Neuronal stem cell (in vitro differentiated cells): ENCODE data around the gene PDE1C.

ENCODE experiments used
- DNase-seq: peaks from one replicate; pipeline ENCODE4 v3.0.0-alpha.2; 2013; ENCODE audit warnings: low spot score
- H2AFZ ChIP-seq: one replicate; pipeline ENCODE4 v1.6.1; 2013; ENCODE audit warnings: mild to moderate bottlenecking, low read length, inconsistent platforms
- H2AK5ac ChIP-seq: 2 replicates; pipeline ENCODE4 v1.6.1; 2013; ENCODE audit warnings: low read depth, mild to moderate bottlenecking, inconsistent platforms, low read length, moderate library complexity, mixed read lengths
- H2BK120ac ChIP-seq: 2 replicates; pipeline ENCODE4 v1.6.1; 2013; ENCODE audit warnings: low read depth, mild to moderate bottlenecking, inconsistent platforms, low read length, moderate library complexity, mixed read lengths
- H2BK12ac ChIP-seq: one replicate; pipeline ENCODE4 v1.6.1; 2013; ENCODE audit warnings: low read length, inconsistent platforms
- H2BK15ac ChIP-seq: 2 replicates; pipeline ENCODE4 v1.6.1; 2013; ENCODE audit warnings: mild to moderate bottlenecking, low read length, inconsistent platforms, mixed read lengths
- H2BK5ac ChIP-seq: one replicate; pipeline ENCODE4 v1.6.1; 2013; ENCODE audit warnings: inconsistent platforms, mild to moderate bottlenecking, low read length, moderate library complexity
- H3K14ac ChIP-seq: one replicate; pipeline ENCODE4 v1.6.1; 2013; ENCODE audit warnings: low read length, inconsistent platforms
- H3K18ac ChIP-seq: 2 replicates; pipeline ENCODE4 v1.6.1; 2013; ENCODE audit warnings: low read length, inconsistent platforms
- H3K23ac ChIP-seq: 2 replicates; pipeline ENCODE4 v1.6.1; 2013; ENCODE audit warnings: low read depth, mild to moderate bottlenecking, mixed read lengths, low read length, inconsistent platforms; ENCODE audit not compliant: poor library complexity
- H3K27ac ChIP-seq: replicated peaks from 3 replicates; pipeline ENCODE4 v1.5.1; 2013; ENCODE audit warnings: low read length, inconsistent platforms
- H3K27me3 ChIP-seq, 3 experiments: 2 replicates each; pipeline ENCODE4 v1.6.1; 2013; ENCODE audit warnings: low read length in 3 of 3, mild to moderate bottlenecking in 2 of 3, inconsistent platforms in 1 of 3, low read depth in 1 of 3, mixed read lengths in 1 of 3, moderate library complexity in 1 of 3; ENCODE audit not compliant: control insufficient read depth in 3 of 3, insufficient read depth in 3 of 3
- H3K36me3 ChIP-seq, 2 donors: replicated peaks in 1 of 2; 2 replicates each; pipeline ENCODE4 v1.6.1; 2013; ENCODE audit warnings: low read length in 2 of 2; ENCODE audit not compliant: control insufficient read depth in 2 of 2, insufficient read depth in 2 of 2
- H3K4ac ChIP-seq: 2 replicates; pipeline ENCODE4 v1.6.1; 2013; ENCODE audit warnings: inconsistent platforms, mild to moderate bottlenecking, low read length, moderate library complexity
- H3K4me1 ChIP-seq, 2 donors: 1 replicate in 1 of 2; 2 replicates in 1 of 2; pipeline ENCODE4 v1.6.1; 2013; ENCODE audit warnings: low read length in 2 of 2, low read depth in 1 of 2; ENCODE audit not compliant: control insufficient read depth in 2 of 2, insufficient read depth in 1 of 2
- H3K4me2 ChIP-seq: one replicate; pipeline ENCODE4 v1.6.1; 2013; ENCODE audit warnings: mild to moderate bottlenecking, low read length, inconsistent platforms; ENCODE audit not compliant: insufficient read depth, poor library complexity, severe bottlenecking
- H3K4me3 ChIP-seq, 2 donors: 2 replicates each; pipeline ENCODE4 v1.5.1; 2013; ENCODE audit warnings: low read length in 2 of 2, mild to moderate bottlenecking in 2 of 2, inconsistent platforms in 1 of 2, moderate library complexity in 1 of 2
- H3K79me1 ChIP-seq: one replicate; pipeline ENCODE4 v1.6.1; 2013; ENCODE audit warnings: low read depth, mild to moderate bottlenecking, inconsistent platforms, low read length, moderate library complexity
- H3K9ac ChIP-seq: one replicate; pipeline ENCODE4 v1.6.1; 2013; ENCODE audit warnings: mild to moderate bottlenecking, low read depth, low read length, inconsistent platforms; ENCODE audit not compliant: poor library complexity
- H3K9me3 ChIP-seq, 2 donors: replicated peaks in 1 of 2; 2 replicates each; pipeline versions ENCODE3 to v1.6.1; 2013; ENCODE audit warnings: low read length in 2 of 2, mild to moderate bottlenecking in 2 of 2, inconsistent platforms in 1 of 2, low read depth in 1 of 2, mixed read lengths in 1 of 2, moderate library complexity in 1 of 2; ENCODE audit not compliant: control insufficient read depth in 2 of 2, insufficient read depth in 1 of 2
- H4K8ac ChIP-seq: one replicate; pipeline ENCODE4 v1.6.1; 2013; ENCODE audit warnings: low read depth, mild to moderate bottlenecking, inconsistent platforms, low read length, moderate library complexity
- H4K91ac ChIP-seq: one replicate; pipeline ENCODE4 v1.6.1; 2013; ENCODE audit warnings: low read length, low read depth, mild to moderate bottlenecking, inconsistent platforms; ENCODE audit not compliant: poor library complexity
- WGBS, 2 donors: extraction: QIAGEN DNeasy Blood & Tissue Kit; methylation state at CpG; one replicate each; pipeline ENCODE4 v1.1.7; 2013; ENCODE audit warnings: missing lambda C conversion rate in 2 of 2, mixed read lengths in 1 of 2; ENCODE audit not compliant: insufficient read length in 2 of 2, insufficient replicate concordance in 1 of 2; ENCODE audit errors: extremely low coverage in 2 of 2; 5-methylcytosine and 5-hydroxymethylcytosine counted together

Gene PDE1C

DNA sequence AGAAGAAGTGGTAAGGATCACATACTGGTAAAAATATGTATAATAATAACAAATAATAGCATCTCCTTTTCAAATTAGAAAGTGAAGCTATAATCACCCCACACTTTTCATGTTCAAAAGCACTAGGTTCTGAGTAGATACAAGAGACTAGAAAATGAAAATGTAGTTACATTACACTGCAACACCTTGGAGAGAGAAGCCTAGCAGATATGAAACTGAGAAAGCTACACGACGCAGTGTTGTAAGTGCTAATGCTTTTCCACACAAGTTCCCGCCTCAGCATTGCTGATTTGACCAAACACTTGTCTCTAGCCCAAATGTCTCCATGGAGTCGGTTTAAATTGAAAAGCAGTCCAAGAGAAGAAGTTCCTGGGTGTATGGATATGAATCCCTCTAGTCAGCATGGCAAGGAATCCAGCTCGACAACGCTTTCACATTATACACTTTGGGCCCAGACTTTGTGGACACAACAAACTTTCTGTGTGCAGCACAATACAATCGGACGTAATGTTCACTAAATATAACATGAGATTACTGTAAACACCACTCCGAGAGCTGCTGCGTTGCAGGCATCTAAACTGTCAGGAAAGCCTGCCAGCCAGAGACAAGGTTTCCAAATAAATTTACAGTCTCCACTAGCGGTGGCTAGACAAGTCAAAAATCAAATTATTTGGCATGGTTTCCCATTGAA, 1.7 kb downstream of the PDE1C start:
- Histone ChIP-seq H3K4me2 (no peak overlapping the region), H2BK12ac (no peak overlapping the region), H3K23ac (no peak overlapping the region), H3K9me3 (no peaks in the 10 kb centered on the region), H2AK5ac (no peak overlapping the region), H3K4ac (no peak overlapping the region), H3K18ac (no peak overlapping the region), H4K8ac (no peak overlapping the region), H3K36me3 (no peaks in the 10 kb centered on the region), H3K4me1 (peaks cover 2% of the 10 kb centered on the region in 2 donors), H2BK15ac (no peak overlapping the region), H2BK120ac (no peak overlapping the region), H3K27ac (no peak overlapping the region), H3K27me3 (peaks cover 0 to 50% (median 35%) of the 10 kb centered on the region in 3 experiments), H4K91ac (no peak overlapping the region), H3K9ac (no peak overlapping the region), H2BK5ac (no peak overlapping the region), H2AFZ (no peak overlapping the region), H3K79me1 (no peaks in the 10 kb centered on the region), H3K14ac (no peak overlapping the region), H3K4me3 (no peak overlapping the region)
- no CpG with 5 or more reads among the region's 11 CpGs for WGBS, 2 donors
- no peak for DNase-seq

DNA sequence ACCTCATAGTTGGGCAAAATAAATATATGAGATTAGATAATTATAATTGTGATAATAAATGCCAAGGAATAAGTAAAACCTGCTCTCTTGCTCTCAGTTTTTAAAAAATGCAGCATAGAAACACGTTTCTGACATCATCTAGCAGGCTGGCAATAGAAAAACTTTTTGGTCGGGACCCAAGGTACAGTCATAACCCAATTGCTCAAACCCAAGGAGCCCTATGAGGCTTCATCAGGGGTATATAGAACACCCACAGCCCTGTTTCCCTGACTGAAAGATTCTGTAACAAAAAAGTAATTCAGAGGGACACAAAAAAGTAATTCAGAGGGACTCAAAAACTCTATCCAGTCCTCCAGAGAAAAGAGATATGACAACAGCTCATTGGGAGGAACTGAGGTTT, 3.8 kb downstream of the PDE1C start:
- Histone ChIP-seq H2AK5ac (no peak overlapping the region), H3K23ac (no peak overlapping the region), H3K9me3 (no peaks in the 10 kb centered on the region), H4K91ac (no peak overlapping the region), H2BK5ac (no peak overlapping the region), H3K27me3 (peaks cover 0 to 36% (median 27%) of the 10 kb centered on the region in 3 experiments), H2BK120ac (no peak overlapping the region), H2AFZ (no peak overlapping the region), H3K27ac (no peak overlapping the region), H3K36me3 (no peaks in the 10 kb centered on the region), H2BK15ac (no peak overlapping the region), H3K4ac (no peak overlapping the region), H4K8ac (no peak overlapping the region), H3K4me3 (no peak overlapping the region), H3K4me1 (peaks cover under 1 to 2% of the 10 kb centered on the region in 2 donors), H3K18ac (no peak overlapping the region), H2BK12ac (no peak overlapping the region), H3K14ac (no peak overlapping the region), H3K79me1 (no peaks in the 10 kb centered on the region), H3K4me2 (no peak overlapping the region), H3K9ac (no peak overlapping the region)
- WGBS, 2 donors, result no CpG with 5 or more reads among the region's 2 CpGs
- no peak for DNase-seq

DNA sequence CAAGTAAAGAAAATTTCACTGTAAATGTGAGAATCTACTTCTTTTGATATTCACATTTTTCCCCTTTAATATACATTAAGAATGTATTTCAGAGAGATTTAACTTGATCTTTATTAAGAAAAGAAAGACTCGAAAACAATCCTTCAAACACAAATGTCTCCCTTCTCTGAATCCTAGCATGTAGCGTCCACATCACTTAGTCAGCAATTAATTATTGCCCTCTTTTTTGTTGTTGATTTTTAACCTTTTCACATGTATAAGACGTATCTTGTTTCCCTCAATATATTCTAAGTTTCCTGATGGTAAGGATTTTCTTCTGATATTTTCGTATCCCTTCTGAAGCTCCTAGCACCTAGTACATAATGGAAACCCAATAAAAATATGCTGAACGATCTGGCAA, 6.6 kb downstream of the PDE1C start:
- Histone ChIP-seq H3K79me1 (no peaks in the 10 kb centered on the region), H2BK120ac (no peak overlapping the region), H3K4me3 (no peak overlapping the region), H3K4me2 (no peak overlapping the region), H3K4ac (no peak overlapping the region), H2AFZ (no peak overlapping the region), H3K23ac (no peak overlapping the region), H3K36me3 (no peaks in the 10 kb centered on the region), H3K14ac (no peak overlapping the region), H3K18ac (no peak overlapping the region), H2BK15ac (no peak overlapping the region), H3K27me3 (peaks cover 0 to 8% (median 2%) of the 10 kb centered on the region in 3 experiments), H3K9me3 (no peaks in the 10 kb centered on the region), H2BK5ac (no peak overlapping the region), H3K9ac (no peak overlapping the region), H4K91ac (no peak overlapping the region), H3K4me1 (peaks cover 0 to 2% of the 10 kb centered on the region in 2 donors), H2BK12ac (no peak overlapping the region), H3K27ac (no peak overlapping the region), H2AK5ac (no peak overlapping the region), H4K8ac (no peak overlapping the region)
- DNase-seq, result no peak
- no CpG with 5 or more reads among the region's 5 CpGs for WGBS, 2 donors

DNA sequence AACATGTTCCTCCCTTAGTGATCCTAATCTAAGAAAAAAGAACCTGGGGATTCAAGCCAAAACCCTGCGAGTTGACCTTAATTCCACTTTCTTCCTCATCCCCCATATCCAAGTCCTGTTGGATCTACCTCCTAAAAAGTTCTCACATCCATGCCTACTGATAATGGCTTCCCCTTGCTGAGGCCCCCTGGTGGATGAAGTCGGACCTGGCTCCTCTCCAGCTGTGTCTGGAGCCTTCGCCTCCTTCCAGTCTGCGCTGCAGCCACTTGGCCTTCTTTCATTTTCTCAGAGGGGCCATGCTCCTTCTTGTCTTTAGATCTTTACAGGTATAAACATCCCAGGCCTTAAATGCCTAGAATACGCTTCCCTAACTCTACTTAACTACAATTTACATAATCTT, 8.1 kb downstream of the PDE1C start:
- H3K79me1 ChIP-seq, result no peaks in the 10 kb centered on the region
- no peak overlapping the region for H3K4me2 ChIP-seq
- H3K23ac ChIP-seq, result no peak overlapping the region
- no peak overlapping the region for H2BK5ac ChIP-seq
- H2BK15ac ChIP-seq, result no peak overlapping the region
- no CpG with 5 or more reads among the region's 5 CpGs for WGBS, 2 donors
- H3K14ac ChIP-seq, result no peak overlapping the region
- H2BK12ac ChIP-seq, result no peak overlapping the region
- H3K9ac ChIP-seq, result no peak overlapping the region
- no peak overlapping the region for H2BK120ac ChIP-seq
- H3K27me3 ChIP-seq, result peaks cover 0 to 4% (median 0%) of the 10 kb centered on the region in 3 experiments
- no peak overlapping the region for H4K8ac ChIP-seq
- no peak overlapping the region for H2AFZ ChIP-seq
- H3K18ac ChIP-seq, result no peak overlapping the region
- no peak overlapping the region for H3K27ac ChIP-seq
- H4K91ac ChIP-seq, result no peak overlapping the region
- H3K4me3 ChIP-seq, result no peak overlapping the region
- H3K4me1 ChIP-seq, result peaks cover 0 to 2% of the 10 kb centered on the region in 2 donors
- no peak for DNase-seq
- H3K36me3 ChIP-seq, result no peaks in the 10 kb centered on the region
- no peaks in the 10 kb centered on the region for H3K9me3 ChIP-seq
- no peak overlapping the region for H2AK5ac ChIP-seq
- no peak overlapping the region for H3K4ac ChIP-seq
